Glutamatergic neuron (in vitro differentiated cells): Measurements from ENCODE around the gene NUDT9. TPM values are rescaled to one million over a fixed set of nuclear protein-coding genes. Genes with fewer than 3 reads are reported as not detected.

Source experiments
- DNase-seq: peaks from one replicate; pipeline ENCODE4 v3.0.0; 2022
- H3K27ac Mint-ChIP-seq: one replicate; pipeline ENCODE4 v1.8.0; 2020; ENCODE audit warnings: mild to moderate bottlenecking, mixed read lengths, inconsistent platforms; ENCODE audit not compliant: unreplicated experiment
- H3K27me3 Mint-ChIP-seq: one replicate; pipeline ENCODE4 v1.8.0; 2020; ENCODE audit warnings: mild to moderate bottlenecking, moderate library complexity, mixed read lengths, inconsistent platforms; ENCODE audit not compliant: unreplicated experiment
- H3K36me3 Mint-ChIP-seq: one replicate; pipeline ENCODE4 v1.8.0; 2020; ENCODE audit warnings: mild to moderate bottlenecking, mixed read lengths, inconsistent platforms; ENCODE audit not compliant: unreplicated experiment
- H3K4me1 Mint-ChIP-seq: one replicate; pipeline ENCODE4 v1.8.0; 2020; ENCODE audit warnings: mild to moderate bottlenecking, low read depth, mixed read lengths, inconsistent platforms; ENCODE audit not compliant: unreplicated experiment
- H3K4me3 Mint-ChIP-seq: one replicate; pipeline ENCODE4 v1.8.0; 2020; ENCODE audit warnings: mild to moderate bottlenecking, mixed read lengths, inconsistent platforms; ENCODE audit not compliant: unreplicated experiment
- H3K9me3 Mint-ChIP-seq: one replicate; pipeline ENCODE4 v1.8.0; 2020; ENCODE audit warnings: mild to moderate bottlenecking, moderate library complexity, mixed read lengths, inconsistent platforms; ENCODE audit not compliant: unreplicated experiment
- total RNA-seq: library from RNA; stranded (reverse); fragmentation: NEBNext Ultra II Directional; extraction: Animal tissue kit (Norgen Biotek cat#: 25700); gene quantifications from one replicate; pipeline ENCODE4 v1.2.1, GENCODE V29; 2021; ENCODE audit not compliant: unreplicated experiment
- TF ChIP-seq, protein P1 (sequence below): fragments of 200-600 bp; sonication (generic); IDR thresholded peaks from one replicate; pipeline ENCODE4 v1.5.0; 2021; ENCODE audit not compliant: partially characterized antibody, unreplicated experiment

The NUDT9 gene
- total RNA-seq, 1 donor from 2014 or later = 11.9 TPM

DNA sequence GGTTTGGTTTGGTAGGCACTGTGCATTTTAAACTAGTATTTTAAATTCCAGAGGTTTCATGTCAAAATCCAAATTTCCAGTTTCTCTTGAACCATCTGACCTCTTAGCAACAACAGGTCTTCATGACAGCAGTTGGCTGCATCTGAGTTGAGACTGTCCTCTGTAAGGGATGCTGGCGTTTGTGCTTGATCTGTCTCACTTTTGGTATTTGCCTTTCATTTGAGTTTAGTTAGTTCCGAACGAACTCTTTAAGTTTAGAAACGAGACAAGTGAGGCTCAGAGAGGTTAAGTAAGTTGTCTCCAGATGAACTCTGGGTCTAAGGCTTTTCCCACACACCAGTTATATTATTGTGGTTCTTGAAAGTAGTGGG lies 77.7 kb downstream of the NUDT9 start:
- H3K4me3 Mint-ChIP-seq = no peak overlapping the region
- no peak for DNase-seq
- TF ChIP-seq, protein P1, sequence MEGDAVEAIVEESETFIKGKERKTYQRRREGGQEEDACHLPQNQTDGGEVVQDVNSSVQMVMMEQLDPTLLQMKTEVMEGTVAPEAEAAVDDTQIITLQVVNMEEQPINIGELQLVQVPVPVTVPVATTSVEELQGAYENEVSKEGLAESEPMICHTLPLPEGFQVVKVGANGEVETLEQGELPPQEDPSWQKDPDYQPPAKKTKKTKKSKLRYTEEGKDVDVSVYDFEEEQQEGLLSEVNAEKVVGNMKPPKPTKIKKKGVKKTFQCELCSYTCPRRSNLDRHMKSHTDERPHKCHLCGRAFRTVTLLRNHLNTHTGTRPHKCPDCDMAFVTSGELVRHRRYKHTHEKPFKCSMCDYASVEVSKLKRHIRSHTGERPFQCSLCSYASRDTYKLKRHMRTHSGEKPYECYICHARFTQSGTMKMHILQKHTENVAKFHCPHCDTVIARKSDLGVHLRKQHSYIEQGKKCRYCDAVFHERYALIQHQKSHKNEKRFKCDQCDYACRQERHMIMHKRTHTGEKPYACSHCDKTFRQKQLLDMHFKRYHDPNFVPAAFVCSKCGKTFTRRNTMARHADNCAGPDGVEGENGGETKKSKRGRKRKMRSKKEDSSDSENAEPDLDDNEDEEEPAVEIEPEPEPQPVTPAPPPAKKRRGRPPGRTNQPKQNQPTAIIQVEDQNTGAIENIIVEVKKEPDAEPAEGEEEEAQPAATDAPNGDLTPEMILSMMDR = no peak
- H3K36me3 Mint-ChIP-seq = no peaks in the 10 kb centered on the region
- no peak overlapping the region for H3K27ac Mint-ChIP-seq
- H3K27me3 Mint-ChIP-seq = no peaks in the 10 kb centered on the region
- H3K9me3 Mint-ChIP-seq = no peaks in the 10 kb centered on the region
- H3K4me1 Mint-ChIP-seq = no peaks in the 10 kb centered on the region

DNA sequence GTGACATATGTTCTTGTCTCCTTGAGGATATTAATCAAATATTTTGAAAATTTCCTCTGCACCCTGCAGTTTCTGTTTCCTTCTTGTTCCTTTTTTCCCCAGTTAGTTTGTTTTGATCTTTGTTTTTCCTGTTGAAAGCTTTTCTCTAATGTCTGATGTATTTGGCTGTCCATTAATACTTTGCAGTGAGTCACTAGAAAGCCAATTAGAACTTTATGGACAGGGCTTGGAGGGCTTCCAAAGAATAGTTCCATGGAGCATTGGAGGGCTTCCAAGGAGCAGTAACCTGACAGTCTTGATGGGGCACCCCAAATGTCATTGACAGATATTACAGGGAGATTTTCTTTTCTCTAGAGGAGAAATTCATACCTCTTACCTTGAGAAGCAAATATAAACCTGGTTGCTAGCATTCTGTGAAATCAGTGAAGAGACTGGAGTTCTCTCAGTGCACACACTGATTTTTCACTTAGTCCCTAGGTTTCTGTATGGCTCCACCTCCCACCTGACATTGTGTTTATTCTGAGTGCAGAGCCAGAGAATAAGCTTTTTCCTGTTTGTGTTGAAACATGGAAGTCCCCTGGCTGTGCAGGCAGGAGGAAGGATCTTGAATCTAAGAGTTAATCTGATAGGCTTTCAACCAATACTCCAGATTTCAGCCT lies 80.3 kb downstream of the NUDT9 start:
- Mint-ChIP-seq H3K4me3 (no peak overlapping the region), H3K27me3 (no peaks in the 10 kb centered on the region), H3K9me3 (no peaks in the 10 kb centered on the region), H3K27ac (no peak overlapping the region), H3K4me1 (no peaks in the 10 kb centered on the region), H3K36me3 (no peaks in the 10 kb centered on the region)
- TF ChIP-seq, protein P1 = no peak
- no peak for DNase-seq

DNA sequence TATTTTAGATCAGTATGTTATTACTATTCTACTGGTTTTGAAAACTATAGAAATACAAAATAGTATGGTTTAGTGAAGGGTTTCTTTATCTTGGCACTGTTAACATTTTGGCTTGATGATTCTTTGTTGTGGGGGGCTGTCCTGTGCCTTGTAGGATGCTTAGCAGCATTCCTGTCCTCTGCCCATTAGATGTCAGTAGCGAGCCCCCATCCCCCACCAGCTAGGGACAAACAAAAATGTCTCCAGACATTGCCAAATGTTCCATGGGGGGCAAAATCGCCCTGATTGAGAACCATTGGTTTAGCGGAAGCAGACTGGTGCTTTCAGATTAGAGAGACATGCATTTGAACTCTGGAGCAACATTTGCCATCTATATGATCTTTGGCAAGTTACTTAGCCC lies 83.5 kb downstream of the NUDT9 start:
- peaks cover 2% of the 10 kb centered on the region for H3K27me3 Mint-ChIP-seq
- TF ChIP-seq, protein P1 = no peak
- no peaks in the 10 kb centered on the region for H3K4me1 Mint-ChIP-seq
- no peaks in the 10 kb centered on the region for H3K36me3 Mint-ChIP-seq
- DNase-seq = no peak
- no peak overlapping the region for H3K4me3 Mint-ChIP-seq
- H3K27ac Mint-ChIP-seq = no peak overlapping the region
- no peaks in the 10 kb centered on the region for H3K9me3 Mint-ChIP-seq

DNA sequence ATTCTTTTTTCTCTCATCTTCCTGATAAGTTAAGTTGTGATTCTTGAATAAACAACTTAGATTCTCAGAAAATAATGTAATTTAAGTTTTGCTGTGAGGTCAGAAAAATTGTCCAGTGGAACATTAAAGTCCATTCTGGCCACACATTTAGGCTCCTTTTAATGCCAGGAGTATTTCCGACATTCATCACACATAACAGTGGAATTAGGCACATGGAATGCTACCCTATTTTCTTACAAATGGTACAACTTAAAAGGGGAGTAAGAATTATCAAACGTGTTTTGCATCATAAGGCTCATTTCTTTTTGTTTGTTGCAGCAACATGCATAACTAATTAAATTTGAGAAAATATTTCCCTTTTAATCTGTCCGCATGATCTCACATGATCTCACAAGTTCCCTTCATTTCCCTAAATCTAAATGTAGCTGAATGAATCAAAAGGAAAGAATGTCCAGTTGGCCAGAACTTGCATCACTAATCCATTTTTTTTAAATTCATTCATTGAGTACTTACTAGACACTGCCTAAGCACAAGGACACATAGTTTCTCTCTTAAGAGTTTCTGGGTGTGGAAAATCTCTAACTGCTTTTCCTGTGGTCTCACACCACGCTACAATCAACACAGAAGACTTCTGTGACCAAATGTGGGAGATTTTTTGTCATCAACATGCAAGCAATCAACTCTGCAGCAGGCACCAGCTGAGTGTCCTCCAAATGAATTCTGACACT lies 84.8 kb downstream of the NUDT9 start:
- no peaks in the 10 kb centered on the region for H3K4me1 Mint-ChIP-seq
- no peak overlapping the region for H3K4me3 Mint-ChIP-seq
- no peak for DNase-seq
- no peaks in the 10 kb centered on the region for H3K36me3 Mint-ChIP-seq
- no peaks in the 10 kb centered on the region for H3K9me3 Mint-ChIP-seq
- H3K27me3 Mint-ChIP-seq = peaks cover 2% of the 10 kb centered on the region
- H3K27ac Mint-ChIP-seq = no peak overlapping the region
- TF ChIP-seq, protein P1 = no peak

Other genes starting within 250 kb of the NUDT9 start
- gene KLHL8, start 202.0 kb upstream of the NUDT9 start, total RNA-seq = 16.6 TPM
- 0.25 TPM for gene HSD17B13, start 99.7 kb upstream of the NUDT9 start, total RNA-seq
- gene HSD17B11, start 31.4 kb upstream of the NUDT9 start, total RNA-seq = 16.2 TPM
- gene SPARCL1, start 106.8 kb downstream of the NUDT9 start, total RNA-seq = not detected
- gene DSPP, start 186.0 kb downstream of the NUDT9 start, total RNA-seq = not detected
- gene DMP1, start 227.7 kb downstream of the NUDT9 start, total RNA-seq = 3.0 TPM